A673 (cell line): ENCODE measurements around the gene SPATA46. TPM values are rescaled to one million over a fixed set of nuclear protein-coding genes. Genes with fewer than 3 reads are reported as not detected.

Experiments
- BruUV-seq: library from RNA; stranded (reverse); fragments of 400-500 nt; replicated peaks from 2 replicates; lab custom pipeline; 2021; lab: Mats Ljungman, UMichigan
- CTCF ChIA-PET: fragments of 300-600 bp; sonication (Branson Sonifier 250); formaldehyde crosslinking; loops from one replicate; lab custom pipeline; 2022; ENCODE audit warnings: antibody characterized with exemption; lab: Charles Lee
- POLR2A ChIA-PET: fragments of 300-600 bp; sonication (Branson Sonifier 250); formaldehyde crosslinking; loops from one replicate; lab custom pipeline; 2022; ENCODE audit warnings: antibody characterized with exemption; ENCODE audit not compliant: low non-redundant PET; lab: Charles Lee
- DNase-seq: peaks from one replicate; pipeline ENCODE4 v3.0.0-alpha.2; 2015; ENCODE audit warnings: low spot score
- H3K27ac ChIP-seq: fragments of 200-600 bp; sonication (generic); 2 replicates; pipeline ENCODE4 v1.5.1; 2016; ENCODE audit warnings: mixed run types, low read depth, mild to moderate bottlenecking, mixed read lengths, antibody characterized with exemption, low read length; ENCODE audit not compliant: poor library complexity, severe bottlenecking
- H3K27me3 ChIP-seq: fragments of 200-600 bp; sonication (generic); replicated peaks from 2 replicates; pipeline ENCODE4 v1.6.1; 2017; ENCODE audit warnings: mixed run types, low read depth, mild to moderate bottlenecking, mixed read lengths, antibody characterized with exemption, low read length; ENCODE audit not compliant: insufficient read depth, poor library complexity
- H3K36me3 ChIP-seq: fragments of 200-600 bp; sonication (generic); 2 replicates; pipeline ENCODE4 v1.6.1; 2016; ENCODE audit warnings: mixed run types, mild to moderate bottlenecking, mixed read lengths, antibody characterized with exemption, low read length; ENCODE audit not compliant: insufficient read depth, poor library complexity, severe bottlenecking
- H3K4me1 ChIP-seq: fragments of 200-600 bp; sonication (generic); 2 replicates; pipeline ENCODE4 v1.6.1; 2017; ENCODE audit warnings: mixed run types, mild to moderate bottlenecking, mixed read lengths, antibody characterized with exemption, low read length; ENCODE audit not compliant: insufficient read depth, poor library complexity, severe bottlenecking
- H3K4me3 ChIP-seq: fragments of 200-600 bp; sonication (generic); 2 replicates; pipeline ENCODE4 v1.5.1; 2016; ENCODE audit warnings: low read depth, mixed run types, mild to moderate bottlenecking, mixed read lengths, low read length; ENCODE audit not compliant: poor library complexity, severe bottlenecking
- H3K9me3 ChIP-seq: fragments of 200-600 bp; sonication (generic); 2 replicates; pipeline ENCODE4 v1.6.1; 2016; ENCODE audit warnings: mixed run types, low read depth, mild to moderate bottlenecking, mixed read lengths, antibody characterized with exemption, low read length; ENCODE audit not compliant: poor library complexity, severe bottlenecking
- EZH2 ChIP-seq: fragments of 200-600 bp; sonication (generic); IDR thresholded peaks from 2 replicates; pipeline ENCODE4 v1.6.1; 2017; ENCODE audit warnings: borderline replicate concordance, low read depth, mild to moderate bottlenecking, mixed read lengths, antibody characterized with exemption, low read length; ENCODE audit not compliant: poor library complexity, severe bottlenecking
- intact Hi-C: fragments of 100-400 bp; cut with micrococcal nuclease; formaldehyde crosslinking; loops from one replicate; pipeline ENCODE4 v1.10.0; 2022; ENCODE audit not compliant: unreplicated experiment
- total RNA-seq: library from RNA; stranded (reverse); gene quantifications from 2 replicates; pipeline ENCODE4 v1.2.3, GENCODE V29; 2021
- TF ChIP-seq, protein P1 (sequence below): fragments of 300-800, 200-600 bp; sonication (generic); conservative IDR thresholded peaks from 2 replicates; pipeline ENCODE4 v1.5.1; 2017; ENCODE audit warnings: low read depth, mild to moderate bottlenecking, antibody characterized with exemption, low read length, moderate library complexity, mixed read lengths

Gene SPATA46
- total RNA-seq, 1 experiment from 2014 or later: not detected

- POLR2A ChIA-PET: no interaction called here
- Histone ChIP-seq H3K9me3 (no peaks in the 10 kb centered on the region), H3K27me3 (no peaks in the 10 kb centered on the region), H3K4me3 (no peak overlapping the region), H3K4me1 (no peaks in the 10 kb centered on the region), H3K36me3 (no peaks in the 10 kb centered on the region), H3K27ac (no peak overlapping the region)
- intact Hi-C loops: no loop called here
- BruUV-seq: no TSS peak
- DNase-seq: no peak
- CTCF ChIA-PET: no interaction called here
- TF ChIP-seq EZH2: no peak
- TF ChIP-seq, protein P1, sequence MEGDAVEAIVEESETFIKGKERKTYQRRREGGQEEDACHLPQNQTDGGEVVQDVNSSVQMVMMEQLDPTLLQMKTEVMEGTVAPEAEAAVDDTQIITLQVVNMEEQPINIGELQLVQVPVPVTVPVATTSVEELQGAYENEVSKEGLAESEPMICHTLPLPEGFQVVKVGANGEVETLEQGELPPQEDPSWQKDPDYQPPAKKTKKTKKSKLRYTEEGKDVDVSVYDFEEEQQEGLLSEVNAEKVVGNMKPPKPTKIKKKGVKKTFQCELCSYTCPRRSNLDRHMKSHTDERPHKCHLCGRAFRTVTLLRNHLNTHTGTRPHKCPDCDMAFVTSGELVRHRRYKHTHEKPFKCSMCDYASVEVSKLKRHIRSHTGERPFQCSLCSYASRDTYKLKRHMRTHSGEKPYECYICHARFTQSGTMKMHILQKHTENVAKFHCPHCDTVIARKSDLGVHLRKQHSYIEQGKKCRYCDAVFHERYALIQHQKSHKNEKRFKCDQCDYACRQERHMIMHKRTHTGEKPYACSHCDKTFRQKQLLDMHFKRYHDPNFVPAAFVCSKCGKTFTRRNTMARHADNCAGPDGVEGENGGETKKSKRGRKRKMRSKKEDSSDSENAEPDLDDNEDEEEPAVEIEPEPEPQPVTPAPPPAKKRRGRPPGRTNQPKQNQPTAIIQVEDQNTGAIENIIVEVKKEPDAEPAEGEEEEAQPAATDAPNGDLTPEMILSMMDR: no peak
Measured at GRCh38 chr1:162367772-162368171, 8.9 kb downstream of the SPATA46 start.

GRCh38 chr1:162367073-162367472, 9.6 kb downstream of the SPATA46 start:
- H3K36me3 ChIP-seq: no peaks in the 10 kb centered on the region
- no peaks in the 10 kb centered on the region for H3K4me1 ChIP-seq
- intact Hi-C loops: no loop called here
- H3K27ac ChIP-seq: no peak overlapping the region
- POLR2A ChIA-PET: no interaction called here
- CTCF ChIA-PET: no interaction called here
- H3K9me3 ChIP-seq: no peaks in the 10 kb centered on the region
- no TSS peak for BruUV-seq
- TF ChIP-seq EZH2: no peak
- TF ChIP-seq, protein P1: no peak
- H3K27me3 ChIP-seq: no peaks in the 10 kb centered on the region
- no peak overlapping the region for H3K4me3 ChIP-seq
- no peak for DNase-seq

DNA sequence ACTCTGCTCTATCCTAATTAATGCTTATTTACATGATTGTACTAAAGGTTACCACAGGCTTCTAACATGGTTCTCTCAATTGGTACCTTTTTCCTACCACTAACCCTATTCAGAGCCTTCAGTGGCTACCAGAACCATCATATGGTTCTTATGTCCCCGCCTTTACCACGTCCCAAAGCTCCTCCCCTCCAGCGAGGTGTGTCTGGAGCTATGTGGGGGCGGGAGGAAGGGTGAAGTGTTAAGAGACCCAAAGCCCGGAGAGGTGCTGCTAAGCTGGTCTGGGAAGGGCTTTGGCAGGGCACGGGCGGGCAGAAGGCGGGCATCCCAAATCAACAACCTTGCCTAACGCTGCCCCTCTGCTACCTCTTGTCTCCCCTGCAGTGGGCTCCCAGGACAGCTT, 10.0 kb downstream of the SPATA46 start:
- Histone ChIP-seq H3K27ac (no peak overlapping the region), H3K4me3 (no peak overlapping the region), H3K36me3 (no peaks in the 10 kb centered on the region), H3K27me3 (no peaks in the 10 kb centered on the region), H3K9me3 (no peaks in the 10 kb centered on the region), H3K4me1 (no peaks in the 10 kb centered on the region)
- TF ChIP-seq, protein P1: no peak
- TF ChIP-seq EZH2: no peak
- BruUV-seq: no TSS peak
- DNase-seq: no peak
- POLR2A ChIA-PET: interaction anchor here (0.7 kb wide), 1 partner anchor 66 kb away, joined by 3 read pairs; no protein-coding TSS in a partner anchor
- CTCF ChIA-PET: no interaction called here
- intact Hi-C loops: no loop called here
